Mesenteric fat pad (tissue), 1 donor: ENCODE data around the gene MAGI2. TPM values are rescaled to one million over a fixed set of nuclear protein-coding genes. Genes with fewer than 3 reads are reported as not detected.

Experiments used
- DNase-seq: peaks from one replicate; pipeline ENCODE4 v3.0.0-alpha.2; 2020; ENCODE audit warnings: low spot score
- total RNA-seq: library from RNA; stranded (reverse); fragmentation: NEBNext Ultra II Directional; extraction: Animal tissue kit (Norgen Biotek cat#: 25700); gene quantifications from one replicate; pipeline ENCODE4 v1.2.1, GENCODE V29; 2021
- donor health status: DM: yes; HTN: yes; CAD: no.

The MAGI2 gene
- total RNA-seq, 1 donor from 2014 or later: 9.7 TPM

GRCh38 chr7:78121888-78122287, 1331.6 kb downstream of the MAGI2 start:
- no peak for DNase-seq

- DNase-seq: no peak
These were observed 1335.0 kb downstream of the MAGI2 start for GRCh38 chr7:78118470-78118869.

GRCh38 chr7:78115876-78116275, 1337.6 kb downstream of the MAGI2 start:
- DNase-seq: no peak

- DNase-seq: no peak
These were observed 1338.5 kb downstream of the MAGI2 start for GRCh38 chr7:78114993-78115392.

GRCh38 chr7:78112488-78112887, 1341.0 kb downstream of the MAGI2 start:
- no peak for DNase-seq

GRCh38 chr7:78111386-78111785, 1342.1 kb downstream of the MAGI2 start:
- DNase-seq: no peak

- no peak for DNase-seq
These were observed 1350.0 kb downstream of the MAGI2 start for GRCh38 chr7:78103475-78103874.

GRCh38 chr7:78101076-78101475, 1352.4 kb downstream of the MAGI2 start:
- no peak for DNase-seq

GRCh38 chr7:78099715-78100394, 1353.6 kb downstream of the MAGI2 start:
- DNase-seq: no peak

GRCh38 chr7:78095549-78095948, 1357.9 kb downstream of the MAGI2 start:
- no peak for DNase-seq

GRCh38 chr7:78092331-78092730, 1361.1 kb downstream of the MAGI2 start:
- no peak for DNase-seq

GRCh38 chr7:78090616-78091015, 1362.9 kb downstream of the MAGI2 start:
- DNase-seq: no peak

- no peak for DNase-seq
These were observed 1369.9 kb downstream of the MAGI2 start for GRCh38 chr7:78083476-78084120.

GRCh38 chr7:78082556-78082955, 1370.9 kb downstream of the MAGI2 start:
- DNase-seq: no peak

- DNase-seq: no peak
These were observed 1371.6 kb downstream of the MAGI2 start for GRCh38 chr7:78081888-78082287.

- DNase-seq: no peak
These were observed 1372.1 kb downstream of the MAGI2 start for GRCh38 chr7:78081344-78081743.

- no peak for DNase-seq
These were observed 1372.7 kb downstream of the MAGI2 start for GRCh38 chr7:78080811-78081210.

- DNase-seq: no peak
These were observed 1373.2 kb downstream of the MAGI2 start for GRCh38 chr7:78080241-78080640.

- DNase-seq: no peak
These were observed 1378.8 kb downstream of the MAGI2 start for GRCh38 chr7:78074713-78075112.

- no peak for DNase-seq
These were observed 1379.7 kb downstream of the MAGI2 start for GRCh38 chr7:78073609-78074382.

GRCh38 chr7:78072201-78072590, 1381.3 kb downstream of the MAGI2 start:
- DNase-seq: no peak

- no peak for DNase-seq
These were observed 1381.8 kb downstream of the MAGI2 start for GRCh38 chr7:78071491-78072200.
